Measurements from ENCODE around the gene AP5B1.

Gene AP5B1

DNA sequence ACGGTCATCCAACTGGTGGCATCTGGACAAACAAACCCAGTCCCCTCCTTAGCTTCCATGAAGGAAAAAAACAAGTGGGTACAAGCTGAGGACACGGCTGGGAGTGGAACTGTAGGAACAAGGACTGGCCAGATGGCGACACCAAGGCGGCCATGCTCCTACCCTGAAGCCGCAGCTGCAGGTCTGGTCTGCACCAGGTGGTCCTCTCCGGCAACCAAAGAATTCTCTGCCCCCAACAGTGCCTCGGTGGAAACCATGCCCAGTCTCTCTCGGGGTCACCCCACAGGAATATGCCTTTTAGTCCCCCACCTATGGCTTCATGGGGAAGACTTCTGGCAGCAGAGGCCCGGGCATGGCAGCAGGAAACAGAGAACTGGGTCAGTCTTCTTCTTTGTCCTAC, 28.7 kb upstream of the AP5B1 start:
- no peak overlapping the region for H3K27ac Mint-ChIP-seq
- H3K36me3 Mint-ChIP-seq: no peaks in the 10 kb centered on the region
- H3K9me3 Mint-ChIP-seq: no peaks in the 10 kb centered on the region
- no peak overlapping the region for H3K4me3 Mint-ChIP-seq
- H3K4me1 Mint-ChIP-seq: no peaks in the 10 kb centered on the region
- DNase-seq (ENCODE audit: low spot score in 2 of 2) (no peak), ATAC-seq (no peak)

DNA sequence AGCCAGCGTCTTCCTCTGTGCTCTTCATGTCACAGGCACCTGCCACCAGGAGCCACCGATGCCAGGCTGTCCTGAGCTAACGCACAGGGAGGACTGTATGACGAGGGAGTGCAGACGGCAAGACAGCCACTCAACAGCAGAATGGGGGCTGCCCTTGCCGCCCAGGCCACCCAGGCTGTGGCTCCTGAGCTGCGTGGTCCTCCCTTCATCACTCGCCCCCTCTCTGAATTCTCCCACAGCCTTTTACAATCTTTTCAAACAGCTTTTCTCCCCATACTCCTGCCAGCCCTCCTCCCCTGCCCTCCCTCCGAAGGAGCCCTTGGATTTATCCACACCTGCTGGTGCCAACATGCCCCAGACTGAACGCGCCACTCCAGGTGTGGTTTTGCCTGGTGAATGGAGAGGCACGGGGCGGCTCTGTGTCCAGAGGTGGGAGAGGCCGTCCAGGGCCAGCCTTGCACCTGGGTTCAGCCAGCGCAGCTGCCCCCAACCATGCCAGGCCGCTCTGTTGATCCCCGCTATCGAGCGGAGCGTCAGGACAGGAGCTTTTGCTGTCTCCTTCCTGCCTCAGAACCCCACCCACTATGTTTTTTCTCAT, 28.1 kb upstream of the AP5B1 start:
- no peak for ATAC-seq
- Mint-ChIP-seq H3K27ac (no peak overlapping the region), H3K36me3 (no peaks in the 10 kb centered on the region), H3K9me3 (no peaks in the 10 kb centered on the region), H3K4me1 (no peaks in the 10 kb centered on the region), H3K4me3 (no peak overlapping the region)
- no peak for DNase-seq (ENCODE audit: low spot score in 2 of 2)

DNA sequence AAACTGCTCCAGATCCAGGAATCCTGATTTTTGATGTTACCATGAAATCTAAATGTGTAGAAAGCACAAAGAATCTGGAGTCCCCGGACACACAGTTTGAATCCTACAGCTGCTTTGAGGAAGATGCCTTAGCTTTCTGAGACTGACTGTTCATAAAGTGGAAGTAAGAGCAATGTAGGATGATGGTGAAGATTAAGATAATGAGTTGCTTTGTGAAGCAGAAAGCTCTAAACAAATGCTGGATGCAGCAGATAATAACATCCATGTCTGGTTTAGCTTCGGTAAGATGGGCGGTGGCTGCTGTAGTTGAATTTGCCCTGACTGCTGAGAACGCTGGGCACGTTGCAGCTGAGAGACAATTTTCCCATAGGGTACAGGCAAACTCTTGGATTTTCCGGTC, 26.2 kb upstream of the AP5B1 start:
- no peaks in the 10 kb centered on the region for H3K4me1 Mint-ChIP-seq
- H3K36me3 Mint-ChIP-seq: no peaks in the 10 kb centered on the region
- DNase-seq (ENCODE audit: low spot score in 2 of 2) (no peak), ATAC-seq (no peak)
- no peaks in the 10 kb centered on the region for H3K9me3 Mint-ChIP-seq
- no peak overlapping the region for H3K27ac Mint-ChIP-seq
- H3K4me3 Mint-ChIP-seq: no peak overlapping the region

DNA sequence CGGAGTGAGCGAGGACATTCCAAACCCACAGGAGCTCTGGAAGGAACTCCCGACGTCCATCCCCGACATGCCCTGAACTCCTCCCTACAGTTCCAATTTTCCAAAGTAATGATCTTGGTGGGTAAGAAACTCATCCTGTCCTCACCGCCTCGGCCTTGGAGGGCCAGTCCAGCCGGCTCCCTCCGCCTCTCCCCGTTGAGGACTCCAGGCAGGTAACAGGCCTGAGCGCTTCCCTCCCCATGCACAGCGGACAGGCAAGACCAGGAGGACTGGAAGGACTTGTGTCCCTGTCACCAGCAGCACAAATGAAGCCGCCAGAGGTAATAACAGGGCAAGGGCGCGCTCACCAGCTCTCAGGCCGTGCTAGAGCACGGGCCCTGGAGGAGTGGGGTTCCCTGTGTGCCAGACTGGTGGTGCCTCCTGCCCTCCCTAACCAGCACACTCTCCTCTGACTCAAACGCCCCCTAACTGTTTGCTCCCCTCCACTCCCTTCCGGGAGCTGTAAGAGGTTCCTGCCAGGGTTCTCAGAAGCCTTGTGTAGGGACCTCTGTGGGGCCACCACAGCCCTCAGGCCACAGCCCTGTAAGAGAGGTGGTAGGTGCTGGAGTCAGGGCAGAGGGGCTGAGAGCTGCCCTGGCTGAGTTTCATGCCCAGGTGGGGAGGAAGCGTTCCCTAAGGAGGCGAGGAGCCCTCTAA, 23.2 kb upstream of the AP5B1 start:
- Mint-ChIP-seq H3K27ac (peak overlapping the region; percentile 32), H3K4me1 (peaks cover 2% of the 10 kb centered on the region), H3K36me3 (no peaks in the 10 kb centered on the region), H3K4me3 (no peak overlapping the region), H3K9me3 (no peaks in the 10 kb centered on the region)
- DNase-seq (ENCODE audit: low spot score in 2 of 2) (no peak), ATAC-seq (peak; percentile 47)

DNA sequence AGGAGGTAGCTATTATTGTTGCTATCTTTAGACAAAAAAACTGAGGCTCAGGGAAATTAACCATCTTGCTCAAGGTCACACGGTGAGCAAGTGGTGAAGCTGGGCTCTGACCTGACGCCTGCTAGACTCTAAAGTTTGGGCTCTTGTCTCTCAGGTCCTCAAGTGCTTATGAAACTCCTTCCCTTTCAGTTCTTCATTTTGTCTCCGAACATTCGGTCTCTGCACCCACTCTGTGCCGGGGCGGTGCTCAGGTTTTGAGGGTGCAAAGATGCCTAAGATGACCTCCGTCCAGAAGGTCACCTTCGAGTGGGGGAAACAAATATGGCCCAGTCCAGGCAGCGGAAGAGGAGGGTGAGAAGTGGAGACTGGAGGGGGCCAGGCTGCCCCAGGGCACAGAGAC, 22.1 kb upstream of the AP5B1 start:
- ATAC-seq (no peak), DNase-seq (ENCODE audit: low spot score in 2 of 2) (no peak)
- H3K9me3 Mint-ChIP-seq: no peaks in the 10 kb centered on the region
- no peak overlapping the region for H3K27ac Mint-ChIP-seq
- H3K4me1 Mint-ChIP-seq: peaks cover 8% of the 10 kb centered on the region
- H3K4me3 Mint-ChIP-seq: no peak overlapping the region
- no peaks in the 10 kb centered on the region for H3K36me3 Mint-ChIP-seq

DNA sequence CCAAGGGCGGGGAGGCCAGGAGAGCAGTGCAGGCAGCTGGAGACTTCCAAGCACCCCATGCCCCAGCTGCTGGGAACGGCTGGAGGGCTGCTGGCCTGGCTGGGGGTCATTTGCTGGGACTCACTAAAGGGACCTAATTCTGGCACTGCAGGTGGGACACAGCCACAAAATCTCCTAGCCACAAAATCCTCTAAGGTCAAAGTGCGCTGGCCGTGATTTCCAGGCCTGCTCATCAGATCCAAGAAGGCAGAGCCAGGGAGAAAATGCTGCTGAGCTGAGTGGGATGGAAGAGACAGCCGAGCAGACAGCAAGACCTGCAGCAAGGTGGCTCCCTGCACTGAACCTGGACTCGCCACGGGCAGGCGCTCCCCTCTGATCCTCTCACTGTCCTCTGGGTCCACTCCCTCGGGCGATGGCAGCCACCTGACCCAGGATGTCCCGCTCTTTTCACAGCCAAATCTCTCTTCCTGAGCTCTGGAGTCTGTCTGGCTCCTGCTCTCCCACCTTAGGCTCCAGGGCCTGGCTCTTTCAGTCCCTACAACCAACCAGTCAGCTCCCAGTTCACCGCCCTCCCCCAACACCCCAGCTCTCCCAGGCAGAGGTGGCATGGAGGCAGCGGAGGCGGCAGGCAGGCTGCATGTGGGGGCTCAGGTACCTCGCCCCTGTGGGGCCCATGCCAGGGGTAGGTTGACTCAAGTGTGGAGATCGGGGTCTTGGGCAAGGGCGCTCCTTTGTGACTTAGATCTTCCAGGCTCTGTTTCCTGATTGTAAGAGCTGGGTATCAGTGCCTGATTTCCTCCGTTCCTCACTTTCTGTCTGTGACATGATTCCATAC, 20.6 kb upstream of the AP5B1 start:
- Mint-ChIP-seq H3K4me1 (peaks cover 8% of the 10 kb centered on the region), H3K27ac (no peak overlapping the region)
- no peak for ATAC-seq

DNA sequence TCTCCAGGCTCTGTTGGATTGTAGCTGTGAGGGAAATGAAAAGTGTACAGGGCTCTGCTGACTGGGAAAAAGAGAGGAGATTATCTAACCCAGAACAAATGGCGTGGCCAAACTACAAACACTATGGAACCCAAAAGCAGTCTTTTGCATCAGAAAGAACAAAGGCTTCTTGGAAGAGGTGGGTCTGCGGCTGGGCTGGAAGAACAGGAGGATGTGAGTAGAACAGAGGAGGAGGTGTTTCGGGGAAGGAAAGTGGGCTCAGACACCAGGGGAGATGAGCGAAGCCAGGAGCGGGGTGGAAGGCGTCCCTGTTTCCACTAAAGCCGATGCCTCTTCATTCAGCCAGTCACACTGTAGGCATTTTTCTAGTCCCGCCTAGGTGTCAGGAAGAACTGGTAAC, 18.1 kb upstream of the AP5B1 start:
- DNase-seq (ENCODE audit: low spot score in 2 of 2): no peak
- peaks cover 8% of the 10 kb centered on the region for H3K4me1 Mint-ChIP-seq
- H3K4me3 Mint-ChIP-seq: no peak overlapping the region
- no peak for ATAC-seq
- no peaks in the 10 kb centered on the region for H3K9me3 Mint-ChIP-seq
- H3K27ac Mint-ChIP-seq: no peak overlapping the region
- no peaks in the 10 kb centered on the region for H3K36me3 Mint-ChIP-seq

More for the DNA sequence above, 20.6 kb upstream of the AP5B1 start:
- no peak for DNase-seq (ENCODE audit: low spot score in 2 of 2)
- Mint-ChIP-seq H3K9me3 (no peaks in the 10 kb centered on the region), H3K36me3 (no peaks in the 10 kb centered on the region), H3K4me3 (no peak overlapping the region)

DNA sequence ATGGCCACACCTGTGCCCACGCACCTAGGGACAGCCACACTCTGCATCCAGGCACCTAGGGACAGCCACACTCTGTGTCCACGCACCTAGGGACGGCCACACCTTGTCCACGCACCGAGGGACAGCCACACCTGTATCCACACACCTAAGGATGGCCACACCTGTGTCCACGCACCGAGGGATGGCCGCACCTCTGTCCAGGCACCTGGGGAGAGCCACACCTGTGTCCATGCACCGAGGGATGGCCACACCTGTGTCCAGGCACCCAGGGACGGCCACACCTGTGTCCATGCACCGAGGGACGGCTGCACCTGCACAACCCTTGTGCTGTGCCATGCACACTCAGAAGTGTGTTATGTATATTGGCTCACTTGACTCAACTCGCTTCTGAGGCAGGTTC, 16.9 kb upstream of the AP5B1 start:
- ATAC-seq: no peak
- H3K4me1 Mint-ChIP-seq: peaks cover 11% of the 10 kb centered on the region
- H3K36me3 Mint-ChIP-seq: no peaks in the 10 kb centered on the region
- no peak for DNase-seq (ENCODE audit: low spot score in 2 of 2)
- H3K27ac Mint-ChIP-seq: no peak overlapping the region
- H3K9me3 Mint-ChIP-seq: no peaks in the 10 kb centered on the region
- no peak overlapping the region for H3K4me3 Mint-ChIP-seq

DNA sequence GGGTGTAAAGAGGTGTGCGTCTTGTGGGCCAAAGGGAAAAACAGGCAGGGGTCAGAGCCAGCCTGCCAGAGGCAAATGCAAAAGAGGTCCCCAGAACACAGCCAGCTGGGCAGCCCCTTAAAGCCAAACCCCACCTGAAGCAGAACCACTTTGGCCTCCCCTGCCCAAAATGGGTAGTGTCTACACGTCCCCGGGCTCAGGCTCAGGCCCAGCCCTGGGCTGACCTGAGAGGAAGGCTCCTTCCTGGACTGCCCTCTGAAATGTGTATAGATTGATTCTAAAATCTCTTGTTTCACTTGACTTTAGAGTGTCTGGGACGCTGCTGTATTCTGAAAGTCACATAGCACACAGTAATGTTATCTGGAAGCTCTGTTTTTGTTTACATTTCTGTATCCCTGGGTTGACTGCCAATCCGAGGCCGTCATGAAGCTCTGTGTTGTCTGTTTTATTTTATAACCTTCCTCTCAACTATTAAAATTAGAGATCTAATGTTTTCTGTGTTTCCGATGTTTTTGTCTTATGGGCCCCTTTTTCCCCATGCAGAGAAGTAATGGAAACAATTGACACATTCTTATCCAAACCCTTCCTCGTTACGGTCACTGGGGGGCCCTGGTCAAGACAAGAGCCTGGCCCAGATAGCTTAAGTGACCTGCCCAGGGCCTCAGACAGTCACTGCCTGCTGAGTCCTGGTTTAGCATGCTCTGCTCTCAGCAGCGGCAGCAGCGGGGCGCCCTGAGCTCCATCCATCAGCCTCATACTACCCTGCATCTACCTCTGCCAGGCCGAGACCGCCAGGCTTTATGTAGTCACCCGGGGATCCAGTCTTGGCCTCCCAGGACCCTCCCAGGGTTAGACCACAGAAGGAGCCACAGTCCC, 16.2 kb upstream of the AP5B1 start:
- H3K9me3 Mint-ChIP-seq: no peaks in the 10 kb centered on the region
- DNase-seq (ENCODE audit: low spot score in 2 of 2) (no peak), ATAC-seq (no peak)
- H3K4me3 Mint-ChIP-seq: no peak overlapping the region
- peaks cover 18% of the 10 kb centered on the region for H3K4me1 Mint-ChIP-seq
- no peak overlapping the region for H3K27ac Mint-ChIP-seq
- H3K36me3 Mint-ChIP-seq: no peaks in the 10 kb centered on the region

DNA sequence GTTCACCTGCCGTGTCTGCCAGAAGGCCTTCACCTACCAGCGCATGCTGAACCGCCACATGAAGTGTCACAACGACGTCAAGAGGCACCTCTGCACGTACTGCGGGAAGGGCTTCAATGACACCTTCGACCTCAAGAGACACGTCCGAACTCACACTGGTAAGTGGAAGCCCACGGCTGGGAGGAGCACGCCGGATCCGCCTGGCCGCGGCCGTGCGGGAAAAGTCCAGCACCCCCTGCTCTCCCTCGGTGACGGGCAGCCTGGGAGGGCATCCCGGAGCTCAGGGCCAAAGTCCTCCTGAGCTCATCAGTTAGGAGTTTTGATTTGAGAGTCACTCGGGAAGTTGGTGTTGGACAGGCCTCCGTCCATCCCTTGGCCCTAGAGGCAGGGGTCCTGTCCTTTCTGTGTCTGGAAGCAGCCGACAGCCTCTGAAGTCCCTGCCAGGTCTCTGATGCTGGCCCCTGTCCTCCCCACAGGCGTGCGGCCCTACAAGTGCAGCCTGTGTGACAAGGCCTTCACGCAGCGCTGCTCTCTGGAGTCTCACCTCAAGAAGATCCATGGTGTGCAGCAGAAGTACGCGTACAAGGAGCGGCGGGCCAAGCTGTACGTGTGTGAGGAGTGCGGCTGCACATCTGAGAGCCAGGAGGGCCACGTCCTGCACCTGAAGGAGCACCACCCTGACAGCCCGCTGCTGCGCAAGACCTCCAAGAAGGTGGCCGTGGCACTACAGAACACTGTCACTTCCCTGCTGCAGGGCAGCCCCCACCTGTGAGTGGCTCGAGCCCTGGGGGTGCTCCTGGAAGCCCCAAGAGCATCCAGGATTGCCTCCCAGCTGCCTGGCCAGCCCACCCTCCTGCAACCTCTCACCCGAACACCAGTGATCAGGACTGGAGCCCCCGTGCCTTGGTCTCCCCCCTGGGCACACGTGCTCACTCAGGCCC, 14.1 kb upstream of the AP5B1 start:
- Mint-ChIP-seq H3K27ac (peak overlapping the region; percentile 37), H3K4me1 (peaks cover 37% of the 10 kb centered on the region), H3K4me3 (no peak overlapping the region), H3K36me3 (no peaks in the 10 kb centered on the region), H3K9me3 (no peaks in the 10 kb centered on the region)
- no peak for ATAC-seq
- DNase-seq (ENCODE audit: low spot score in 2 of 2): no peak

DNA sequence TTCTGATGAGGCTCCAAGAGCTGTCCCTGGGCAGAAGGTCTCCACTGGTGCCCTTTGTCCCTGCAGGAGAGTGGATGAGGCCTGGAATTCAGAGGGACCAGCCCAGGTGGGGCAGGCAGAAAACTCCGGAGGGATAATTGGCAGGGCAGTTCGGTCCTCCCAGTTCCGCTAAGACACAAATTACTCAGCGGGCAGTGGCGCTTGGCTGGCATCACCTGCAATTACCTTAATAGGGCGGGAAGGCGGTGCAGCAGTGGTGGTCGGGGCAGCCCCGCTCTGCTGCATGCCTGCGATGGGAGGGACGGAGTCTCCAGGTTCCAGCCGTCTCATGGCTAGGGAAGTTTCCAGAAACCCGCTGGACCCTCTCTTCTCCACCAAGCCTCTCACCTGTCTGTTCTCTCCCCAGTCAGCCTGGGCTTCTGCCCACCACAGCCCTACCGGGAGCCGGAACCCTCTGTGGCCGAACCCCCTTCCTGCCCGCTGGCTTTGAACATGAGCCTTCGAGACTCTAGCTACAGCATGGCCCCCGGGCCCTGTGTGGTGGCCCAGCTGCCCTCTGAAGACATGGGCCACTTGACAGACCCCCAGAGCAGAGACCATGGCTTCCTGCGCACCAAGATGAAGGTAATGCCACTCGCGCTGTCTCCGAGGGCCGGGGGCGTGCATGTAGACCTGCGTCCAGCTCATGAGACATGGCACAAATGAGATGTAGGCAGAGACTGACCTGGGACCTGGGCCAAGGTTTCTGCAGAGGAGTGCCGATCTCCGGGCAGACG, 13.0 kb upstream of the AP5B1 start:
- DNase-seq (ENCODE audit: low spot score in 2 of 2) (no peak), ATAC-seq (no peak)
- Mint-ChIP-seq H3K9me3 (no peaks in the 10 kb centered on the region), H3K27ac (peak overlapping the region; percentile 37), H3K36me3 (no peaks in the 10 kb centered on the region), H3K4me1 (peaks cover 33% of the 10 kb centered on the region), H3K4me3 (no peak overlapping the region)

DNA sequence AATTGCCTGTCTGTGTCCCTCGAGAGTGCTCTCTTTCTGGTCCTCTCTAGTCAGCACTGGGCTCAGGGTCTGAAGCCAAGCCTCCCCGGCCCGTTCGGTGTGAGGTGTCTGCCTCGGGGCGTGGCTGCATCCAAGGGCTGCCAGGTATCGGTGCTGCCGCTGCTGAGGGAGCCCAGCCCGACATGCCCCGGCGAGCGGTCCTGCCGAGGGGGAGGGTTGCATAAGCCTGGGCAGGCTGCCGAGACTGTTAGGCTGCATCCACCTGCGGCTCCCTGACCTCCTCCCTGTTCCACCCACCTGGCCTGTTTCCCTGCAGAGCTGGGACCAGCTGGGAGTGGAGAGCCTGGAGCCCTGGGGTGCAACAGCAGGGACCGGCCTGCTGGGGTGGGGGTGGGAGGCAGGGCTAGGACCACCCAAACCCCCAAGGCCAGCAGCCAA, 12.4 kb upstream of the AP5B1 start:
- Mint-ChIP-seq H3K9me3 (no peaks in the 10 kb centered on the region), H3K4me3 (no peak overlapping the region), H3K36me3 (no peaks in the 10 kb centered on the region), H3K4me1 (peaks cover 34% of the 10 kb centered on the region), H3K27ac (peak overlapping the region; percentile 89)
- DNase-seq (ENCODE audit: low spot score in 2 of 2) (no peak), ATAC-seq (no peak)

DNA sequence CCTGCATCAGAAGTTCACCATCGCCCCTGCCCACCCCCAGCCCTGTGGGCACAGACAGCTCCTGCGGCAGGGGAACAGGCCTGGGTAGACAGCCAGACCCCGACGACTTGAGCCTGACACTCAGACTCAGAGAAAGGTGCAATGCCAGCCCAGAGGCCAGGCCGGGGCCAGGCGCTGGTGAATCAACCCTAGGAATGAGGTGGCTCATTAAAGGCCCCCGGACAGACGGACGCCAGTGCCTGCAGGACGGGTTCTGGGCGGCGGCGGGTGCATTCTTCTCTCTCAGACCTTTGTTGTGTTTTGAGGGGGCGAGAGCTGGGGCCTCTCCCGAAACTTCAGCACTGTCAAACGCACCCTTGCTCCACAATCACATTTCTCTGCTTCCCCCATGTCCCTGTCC, 11.7 kb upstream of the AP5B1 start:
- Mint-ChIP-seq H3K27ac (peak overlapping the region; percentile 89), H3K4me3 (peak overlapping the region; percentile 52)

More for the DNA sequence above, 11.7 kb upstream of the AP5B1 start:
- DNase-seq (ENCODE audit: low spot score in 2 of 2): no peak
- H3K4me1 Mint-ChIP-seq: peaks cover 38% of the 10 kb centered on the region
- H3K36me3 Mint-ChIP-seq: no peaks in the 10 kb centered on the region
- no peak for ATAC-seq
- H3K9me3 Mint-ChIP-seq: no peaks in the 10 kb centered on the region
